Immature natural killer cell (primary cell): ENCODE data around the gene NES. TPM values are rescaled to one million over a fixed set of nuclear protein-coding genes. Genes with fewer than 3 reads are reported as not detected.

Experiments
- DNase-seq, 3 donors: peaks; one replicate each; pipeline ENCODE4 v3.0.0; 2022; ENCODE audit warnings: mixed read lengths in 1 of 3
- H3K27ac Mint-ChIP-seq, 6 donors: one replicate each; pipeline ENCODE4 v1.8.0; 2020; ENCODE audit warnings: mixed read lengths in 6 of 6, mild to moderate bottlenecking in 5 of 6, inconsistent platforms in 4 of 6, moderate library complexity in 3 of 6
- H3K27me3 Mint-ChIP-seq, 3 donors: one replicate each; pipeline ENCODE4 v1.8.0; 2020 to 2021; ENCODE audit warnings: low read depth in 3 of 3, mild to moderate bottlenecking in 3 of 3, mixed read lengths in 3 of 3, moderate library complexity in 3 of 3, inconsistent platforms in 1 of 3
- H3K36me3 Mint-ChIP-seq, 3 donors: one replicate each; pipeline ENCODE4 v1.8.0; 2020; ENCODE audit warnings: mixed read lengths in 3 of 3, inconsistent platforms in 2 of 3, mild to moderate bottlenecking in 2 of 3
- H3K4me1 Mint-ChIP-seq, 2 donors: one replicate each; pipeline ENCODE4 v1.8.0; 2020; ENCODE audit warnings: inconsistent platforms in 2 of 2, mild to moderate bottlenecking in 2 of 2, mixed read lengths in 2 of 2, moderate library complexity in 1 of 2
- H3K4me3 Mint-ChIP-seq, 5 donors: one replicate each; pipeline ENCODE4 v1.8.0; 2020; ENCODE audit warnings: mild to moderate bottlenecking in 5 of 5, mixed read lengths in 5 of 5, inconsistent platforms in 3 of 5, moderate library complexity in 3 of 5
- H3K9me3 Mint-ChIP-seq, 6 donors: one replicate each; pipeline ENCODE4 v1.8.0; 2020; ENCODE audit warnings: mild to moderate bottlenecking in 6 of 6, mixed read lengths in 6 of 6, inconsistent platforms in 4 of 6, moderate library complexity in 3 of 6
- polyA plus RNA-seq, 3 donors: library from polyadenylated mRNA; unstranded; fragments of 300-500 nt; fragmentation: Illumina TruSeq; gene quantifications; one replicate each; pipeline ENCODE4 v1.2.3, GENCODE V29; 2021

NES gene
- polyA plus RNA-seq, 3 donors from 2014 or later: not detected

DNA sequence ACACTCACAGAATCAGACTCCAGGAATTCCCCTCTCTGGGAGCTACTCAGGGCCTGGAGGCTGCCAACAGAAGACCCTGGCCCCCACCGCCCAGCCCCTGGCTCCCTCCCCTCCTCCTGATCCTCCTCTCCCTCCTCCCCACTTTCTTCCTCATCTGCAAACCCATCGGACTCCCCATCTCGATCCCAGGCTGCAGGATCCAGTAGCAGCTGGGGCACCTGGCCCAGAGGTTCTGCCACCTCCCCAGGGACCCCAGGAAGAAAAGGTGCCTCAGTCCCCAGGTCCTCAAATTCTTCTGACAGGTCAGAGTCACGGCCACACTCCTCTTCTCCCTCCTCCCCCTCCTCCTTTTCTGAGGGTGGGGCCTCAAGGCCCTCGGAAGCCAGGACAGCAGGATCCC is 7.4 kb downstream of the NES start:
- no peak for DNase-seq
- H3K27me3 Mint-ChIP-seq: peaks cover 0 to 10% (median 3%) of the 10 kb centered on the region in 3 donors
- no peaks in the 10 kb centered on the region for H3K9me3 Mint-ChIP-seq
- H3K4me1 Mint-ChIP-seq: no peaks in the 10 kb centered on the region
- no peak overlapping the region for H3K4me3 Mint-ChIP-seq
- no peak overlapping the region for H3K27ac Mint-ChIP-seq
- H3K36me3 Mint-ChIP-seq: no peaks in the 10 kb centered on the region

GRCh38 chr1:156668801-156669637 is 8.2 kb downstream of the NES start:
- Mint-ChIP-seq H3K27me3 (peaks cover 0 to 10% (median 3%) of the 10 kb centered on the region in 3 donors), H3K4me1 (no peaks in the 10 kb centered on the region), H3K9me3 (no peaks in the 10 kb centered on the region), H3K36me3 (no peaks in the 10 kb centered on the region), H3K27ac (no peak overlapping the region), H3K4me3 (no peak overlapping the region)
- DNase-seq: no peak

GRCh38 chr1:156667968-156668709 is 9.1 kb downstream of the NES start:
- Mint-ChIP-seq H3K4me1 (no peaks in the 10 kb centered on the region), H3K9me3 (no peaks in the 10 kb centered on the region), H3K27me3 (peaks cover 0 to 10% (median 3%) of the 10 kb centered on the region in 3 donors), H3K27ac (no peak overlapping the region), H3K36me3 (no peaks in the 10 kb centered on the region), H3K4me3 (no peak overlapping the region)
- DNase-seq: no peak

DNA sequence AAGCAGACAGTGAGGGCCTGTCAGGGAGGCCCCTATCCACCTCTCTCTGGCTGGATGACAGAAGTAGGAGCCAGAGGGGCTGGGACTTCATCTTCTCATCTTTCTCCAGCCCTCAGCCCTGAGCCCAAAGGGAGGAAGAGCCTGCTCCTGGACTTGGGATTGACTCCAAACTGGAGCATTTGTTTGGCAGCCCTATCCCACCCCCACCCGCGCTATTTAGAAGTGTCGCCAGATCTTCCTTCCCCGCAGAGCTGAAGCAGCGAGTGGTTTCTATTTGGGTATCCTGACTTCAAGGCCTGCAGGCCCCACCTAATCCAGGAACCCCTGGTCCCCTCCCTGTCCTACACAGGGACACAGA is 9.6 kb downstream of the NES start:
- Mint-ChIP-seq H3K4me1 (no peaks in the 10 kb centered on the region), H3K27ac (no peak overlapping the region), H3K27me3 (peaks cover 0 to 10% (median 3%) of the 10 kb centered on the region in 3 donors), H3K36me3 (no peaks in the 10 kb centered on the region), H3K9me3 (no peaks in the 10 kb centered on the region), H3K4me3 (no peak overlapping the region)
- DNase-seq: no peak

DNA sequence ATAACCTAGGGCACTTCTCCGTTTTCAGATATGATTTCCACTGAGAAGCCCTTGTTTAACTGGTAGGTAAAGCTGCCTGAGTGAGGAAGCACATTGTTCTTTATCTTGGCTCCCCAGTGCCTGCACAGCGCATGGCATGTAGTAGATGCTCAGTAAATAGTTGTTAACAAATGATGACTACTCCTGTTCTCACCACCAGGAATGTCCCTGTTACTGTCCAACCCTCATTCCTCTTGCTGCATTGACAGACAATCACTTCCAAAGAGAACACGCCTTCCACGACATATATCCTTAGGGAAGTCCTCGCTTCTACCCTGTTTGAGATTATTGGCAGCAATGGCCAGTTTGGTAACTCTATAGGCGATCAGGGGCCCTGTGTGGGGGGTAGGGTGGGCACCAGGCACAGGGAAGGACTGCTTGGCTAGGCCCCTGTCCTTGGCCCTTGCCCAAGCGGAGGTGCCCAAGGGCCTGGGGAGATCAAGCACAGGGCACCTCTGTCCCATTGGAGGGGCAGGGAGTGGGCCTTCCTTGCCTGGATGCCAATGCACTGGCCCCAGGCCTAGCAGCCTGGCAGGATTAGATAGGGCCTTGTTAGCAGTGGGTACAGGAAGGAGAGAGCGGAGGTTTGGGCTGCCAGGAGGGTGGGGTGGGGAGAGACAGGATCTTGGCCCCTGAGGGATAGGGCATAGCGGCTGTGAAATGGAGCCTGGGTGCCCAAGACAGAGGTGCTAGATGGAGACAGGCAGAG is 10.2 kb downstream of the NES start:
- H3K4me1 Mint-ChIP-seq: peaks cover 0 to 4% of the 10 kb centered on the region in 2 donors
- H3K4me3 Mint-ChIP-seq: no peak overlapping the region
- no peak overlapping the region for H3K27ac Mint-ChIP-seq

GRCh38 chr1:156665539-156665938 is 11.7 kb downstream of the NES start:
- Mint-ChIP-seq H3K27me3 (peaks cover 3 to 11% (median 7%) of the 10 kb centered on the region in 3 donors), H3K36me3 (no peaks in the 10 kb centered on the region), H3K27ac (no peak overlapping the region), H3K9me3 (no peaks in the 10 kb centered on the region), H3K4me1 (peaks cover 11 to 18% of the 10 kb centered on the region in 2 donors), H3K4me3 (no peak overlapping the region)
- DNase-seq: no peak

More for the DNA sequence above, 10.2 kb downstream of the NES start:
- H3K27me3 Mint-ChIP-seq: peaks cover 0 to 8% (median 3%) of the 10 kb centered on the region in 3 donors
- H3K36me3 Mint-ChIP-seq: no peaks in the 10 kb centered on the region
- no peaks in the 10 kb centered on the region for H3K9me3 Mint-ChIP-seq
- DNase-seq: no peak

DNA sequence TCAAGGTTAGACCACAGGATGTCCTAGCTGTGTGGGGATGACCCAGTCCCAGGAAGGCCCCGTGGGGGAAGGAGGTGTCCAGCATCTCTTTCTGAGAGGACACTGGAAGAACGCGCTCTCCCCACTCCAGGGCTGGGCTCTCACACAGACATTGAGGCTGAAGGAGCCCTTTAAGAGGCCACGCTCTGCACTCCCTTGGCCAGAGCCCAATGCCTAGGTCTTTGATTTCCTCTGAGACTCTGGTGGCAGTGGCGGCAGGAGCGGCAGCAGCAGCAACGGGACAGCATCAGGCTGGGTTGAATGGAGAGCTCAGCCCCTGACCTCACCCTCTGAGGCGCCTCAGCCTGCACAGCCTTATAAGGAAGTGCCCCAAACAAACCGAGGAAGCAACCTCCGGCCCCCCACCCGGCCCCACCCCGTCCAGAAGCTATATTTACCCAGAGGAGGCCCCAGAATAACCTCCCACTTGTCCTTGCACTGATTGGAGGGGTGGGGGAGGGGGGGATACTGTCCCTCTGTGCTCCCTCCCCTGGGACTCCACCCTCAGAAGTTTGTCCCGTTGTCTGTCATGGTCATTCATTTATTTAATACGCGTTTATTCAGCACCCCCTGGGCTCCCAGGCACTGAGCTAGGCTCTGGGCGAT is 12.3 kb downstream of the NES start:
- Mint-ChIP-seq H3K4me3 (no peak overlapping the region), H3K27ac (no peak overlapping the region), H3K36me3 (no peaks in the 10 kb centered on the region), H3K27me3 (peaks cover 5 to 14% (median 13%) of the 10 kb centered on the region in 3 donors), H3K9me3 (no peaks in the 10 kb centered on the region), H3K4me1 (peaks cover 18 to 25% of the 10 kb centered on the region in 2 donors)
- DNase-seq: no peak

- H3K27ac Mint-ChIP-seq: no peak overlapping the region
These were observed 13.0 kb downstream of the NES start for GRCh38 chr1:156664046-156664766.

GRCh38 chr1:156663178-156663577 is 14.0 kb downstream of the NES start:
- Mint-ChIP-seq H3K27ac (peak overlapping the region in 1 of 6 donors; percentile 32), H3K36me3 (no peaks in the 10 kb centered on the region), H3K27me3 (peaks cover 5 to 18% (median 14%) of the 10 kb centered on the region in 3 donors), H3K9me3 (no peaks in the 10 kb centered on the region), H3K4me3 (no peak overlapping the region), H3K4me1 (peaks cover 35 to 42% of the 10 kb centered on the region in 2 donors)
- no peak for DNase-seq

More at GRCh38 chr1:156664046-156664766, 13.0 kb downstream of the NES start:
- Mint-ChIP-seq H3K36me3 (no peaks in the 10 kb centered on the region), H3K9me3 (no peaks in the 10 kb centered on the region), H3K4me3 (no peak overlapping the region), H3K27me3 (peaks cover 5 to 18% (median 12%) of the 10 kb centered on the region in 3 donors), H3K4me1 (peaks cover 25 to 31% of the 10 kb centered on the region in 2 donors)
- DNase-seq: no peak

DNA sequence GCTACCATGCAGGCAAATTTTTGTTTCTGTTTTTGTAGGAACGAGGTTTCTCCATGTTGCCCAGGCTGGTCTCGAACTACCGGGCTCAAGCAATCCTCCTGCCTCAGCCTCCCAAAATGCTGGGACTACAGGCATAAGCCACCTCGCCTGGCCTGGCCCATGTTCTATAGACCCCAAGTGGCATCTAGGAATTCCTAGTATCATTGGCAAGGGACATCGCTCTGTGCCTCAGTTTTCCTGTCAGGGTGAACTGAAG is 14.5 kb downstream of the NES start:
- no peaks in the 10 kb centered on the region for H3K36me3 Mint-ChIP-seq
- H3K4me3 Mint-ChIP-seq: no peak overlapping the region
- H3K9me3 Mint-ChIP-seq: no peaks in the 10 kb centered on the region
- peaks cover 5 to 18% (median 17%) of the 10 kb centered on the region in 3 donors for H3K27me3 Mint-ChIP-seq
- peaks cover 39 to 45% of the 10 kb centered on the region in 2 donors for H3K4me1 Mint-ChIP-seq
- peak overlapping the region in 2 of 6 donors; percentile 32 to 73 for H3K27ac Mint-ChIP-seq
- no peak for DNase-seq

DNA sequence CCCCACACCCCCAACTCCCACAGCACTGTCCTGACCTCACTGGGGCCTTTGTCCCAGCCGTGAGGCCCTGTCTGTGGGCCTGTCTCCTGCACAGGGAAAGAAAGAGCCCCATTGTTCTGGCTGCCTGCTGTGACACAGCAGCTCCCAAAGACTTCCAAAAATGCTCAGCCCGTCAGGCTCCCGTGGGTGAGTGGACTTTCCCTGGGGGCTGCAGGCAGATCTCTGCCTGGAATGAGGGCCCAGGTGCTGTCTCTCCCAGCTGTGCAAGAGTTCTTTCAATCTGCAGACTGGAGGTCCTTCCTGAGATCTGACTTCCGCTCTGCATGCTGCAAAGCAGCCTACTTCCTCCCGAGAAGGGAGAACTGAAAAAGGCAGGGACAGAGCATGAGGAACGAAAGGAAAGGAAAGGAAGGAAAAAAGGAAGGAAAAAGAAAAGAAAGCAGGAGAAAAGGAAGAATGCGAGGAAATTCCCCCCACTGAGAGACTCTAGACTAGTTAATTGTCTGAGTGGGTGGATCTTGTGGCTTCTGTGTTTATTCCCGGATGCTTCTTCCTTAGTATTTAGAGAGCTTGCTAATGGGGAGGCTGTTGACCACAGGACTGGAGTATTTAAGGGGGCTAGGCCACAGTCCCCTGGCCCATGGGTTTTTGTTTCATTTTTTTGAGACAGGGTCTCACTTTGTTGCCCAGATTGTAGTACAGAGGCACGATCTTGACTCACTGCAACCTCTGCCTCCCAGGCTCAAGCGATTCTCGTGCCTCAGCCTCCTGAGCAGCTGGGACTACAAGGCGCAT is 15.0 kb downstream of the NES start:
- Mint-ChIP-seq H3K9me3 (no peaks in the 10 kb centered on the region), H3K4me1 (peaks cover 45 to 51% of the 10 kb centered on the region in 2 donors), H3K27ac (peak overlapping the region in 3 of 6 donors; percentile 34 to 76 (median 73)), H3K4me3 (no peak overlapping the region), H3K36me3 (no peaks in the 10 kb centered on the region), H3K27me3 (peaks cover 9 to 18% (median 17%) of the 10 kb centered on the region in 3 donors)
- no peak for DNase-seq

DNA sequence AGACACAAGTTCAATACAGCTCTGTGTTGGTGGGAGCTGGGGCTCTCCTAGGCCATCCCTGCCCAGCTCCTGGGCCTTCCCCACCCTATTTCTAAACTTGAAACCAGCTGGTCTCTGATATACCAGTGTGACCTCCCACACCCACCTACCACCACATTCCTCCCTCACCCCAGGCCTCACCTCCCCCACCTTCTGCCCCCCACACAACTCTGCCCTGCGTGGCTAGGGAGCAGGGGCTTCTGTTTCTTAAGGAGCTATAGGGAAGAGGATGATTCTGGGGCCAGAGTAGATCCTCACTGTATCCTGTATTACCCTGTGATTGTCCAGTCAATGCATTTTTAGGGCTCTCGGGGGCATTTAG is 16.5 kb downstream of the NES start:
- H3K36me3 Mint-ChIP-seq: no peaks in the 10 kb centered on the region
- H3K27ac Mint-ChIP-seq: peak overlapping the region; percentile 82 to 94 (median 89)
- H3K27me3 Mint-ChIP-seq: peaks cover 16 to 26% (median 17%) of the 10 kb centered on the region in 3 donors
- peak in 1 of 3 donors; percentile 7 for DNase-seq
- no peaks in the 10 kb centered on the region for H3K9me3 Mint-ChIP-seq
- peak overlapping the region; percentile 33 to 87 (median 57) for H3K4me3 Mint-ChIP-seq
- peaks cover 55 to 60% of the 10 kb centered on the region in 2 donors for H3K4me1 Mint-ChIP-seq
